Gastrocnemius medialis (tissue), 4 donors: Measurements from ENCODE around the gene IFITM10. TPM values are rescaled to one million over a fixed set of nuclear protein-coding genes. Genes with fewer than 3 reads are reported as not detected.

Experiments
- ATAC-seq, 2 donors: fragments of 150-250 bp; one replicate each; pipeline ENCODE4 v1.9.1; 2016
- DNase-seq, 2 donors: peaks; one replicate each; pipeline ENCODE4 v3.0.0-alpha.2; 2019
- H3K27ac ChIP-seq, 4 donors: fragments of 200-600 bp; sonication (generic); 1 replicate in 1 of 4; 2 replicates in 3 of 4; pipeline ENCODE4 v1.5.1; 2016 to 2018; ENCODE audit warnings: mild to moderate bottlenecking in 2 of 4, moderate library complexity in 1 of 4
- H3K27me3 ChIP-seq, 3 donors: fragments of 200-600 bp; sonication (generic) in 2 of 3; 1 replicate in 1 of 3; 2 replicates in 2 of 3; pipeline versions ENCODE4 v1.5.1 to v1.6.0; 2016 to 2019; ENCODE audit warnings: mild to moderate bottlenecking in 1 of 3, moderate library complexity in 1 of 3
- H3K36me3 ChIP-seq, 2 donors: fragments of 200-600 bp; sonication (generic) in 1 of 2; one replicate each; pipeline ENCODE4 v1.5.1; 2017 to 2018
- H3K4me1 ChIP-seq, 2 donors: fragments of 200-600 bp; sonication (generic) in 1 of 2; one replicate each; pipeline ENCODE4 v1.5.1; 2016 to 2017; ENCODE audit warnings: mild to moderate bottlenecking in 2 of 2
- H3K4me3 ChIP-seq, 4 donors: fragments of 200-600 bp; sonication (generic) in 3 of 4; 1 replicate in 1 of 4; 2 replicates in 3 of 4; pipeline ENCODE4 v1.5.1; 2016 to 2019; ENCODE audit warnings: mild to moderate bottlenecking in 2 of 4
- H3K9me3 ChIP-seq, 3 donors: fragments of 200-600 bp; sonication (generic) in 2 of 3; 1 replicate in 1 of 3; 2 replicates in 2 of 3; pipeline ENCODE4 v1.5.1; 2016 to 2019
- CTCF ChIP-seq, 5 experiments: fragments of 450-650 bp in 3 of 5; fragments of 200-600 bp in 2 of 5; sonication (generic) in 2 of 5; IDR thresholded peaks in 4 of 5; conservative IDR thresholded peaks in 1 of 5; 1 replicate in 4 of 5; 2 replicates in 1 of 5; pipeline ENCODE4 v1.5.1; 2016 to 2019; ENCODE audit warnings: antibody characterized with exemption in 5 of 5, mild to moderate bottlenecking in 3 of 5, moderate library complexity in 3 of 5
- POLR2A ChIP-seq, 2 donors: fragments of 450-650 bp; IDR thresholded peaks; one replicate each; pipeline ENCODE4 v1.6.1; 2017; ENCODE audit warnings: antibody characterized with exemption in 2 of 2, mild to moderate bottlenecking in 2 of 2, moderate library complexity in 2 of 2
- in situ Hi-C, 4 donors: fragments of 200-750 bp; cut with MboI; loops; one replicate each; pipeline versions ENCODE4 v1.15.0 to v1.8.0; 2017; ENCODE audit warnings: low sequenced_read_pairs in 4 of 4
- intact Hi-C: fragments of 100-400 bp; cut with DNase I; formaldehyde crosslinking; loops from one replicate; pipeline ENCODE4 v1.15.1; 2023; ENCODE audit warnings: low total_unique reads
- total RNA-seq, 4 donors: library from RNA; depleted of rRNA; stranded (reverse); fragments of >200 nt; gene quantifications; one replicate each; pipeline versions ENCODE4 v1.1.0 to v1.2.3, GENCODE V29; 2016

The IFITM10 gene
- total RNA-seq, 4 donors from 2014 or later, result 1.1 to 7.2 (median 4.9) TPM

GRCh38 chr11:1751999-1752906 lies 1.9 kb upstream of the IFITM10 start:
- in situ Hi-C loops, result no loop called here
- intact Hi-C loops, result no loop called here
- H3K4me3 ChIP-seq, result no peak overlapping the region
- peaks cover 63 to 81% of the 10 kb centered on the region in 2 donors for H3K4me1 ChIP-seq
- peak overlapping the region; percentile 83 to 90 (median 88) for H3K27ac ChIP-seq
- TF ChIP-seq POLR2A (IDR thresholded peaks at IDR 0.05), result no peak
- ATAC-seq (no peak), DNase-seq (no peak)
- H3K27me3 ChIP-seq, result no peaks in the 10 kb centered on the region
- no peaks in the 10 kb centered on the region for H3K9me3 ChIP-seq
- H3K36me3 ChIP-seq, result peaks cover 0 to 44% of the 10 kb centered on the region in 2 donors

GRCh38 chr11:1751531-1751921 lies 1.1 kb upstream of the IFITM10 start:
- peak; percentile 76 to 88 for DNase-seq
- H3K27ac ChIP-seq, result peak overlapping the region; percentile 83 to 90 (median 88)
- no peaks in the 10 kb centered on the region for H3K9me3 ChIP-seq
- H3K4me3 ChIP-seq, result no peak overlapping the region
- ATAC-seq, result peak; percentile 60 to 62
- in situ Hi-C loops (no loop called here), intact Hi-C loops (no loop called here)
- no peaks in the 10 kb centered on the region for H3K27me3 ChIP-seq
- H3K4me1 ChIP-seq, result peaks cover 63 to 81% of the 10 kb centered on the region in 2 donors
- peaks cover 0 to 37% of the 10 kb centered on the region in 2 donors for H3K36me3 ChIP-seq
- TF ChIP-seq CTCF (IDR thresholded peaks at IDR 0.05 in 4 of 5, conservative IDR thresholded peaks at IDR 0.05 in 1 of 5) (no peak), POLR2A (IDR thresholded peaks at IDR 0.05) (peak; percentile 30 to 57)

GRCh38 chr11:1750840-1751530 lies 590 bp upstream of the IFITM10 start:
- intact Hi-C loops (no loop called here), in situ Hi-C loops (no loop called here)
- no peak for ATAC-seq
- H3K27me3 ChIP-seq, result no peaks in the 10 kb centered on the region
- peak overlapping the region; percentile 83 to 90 (median 88) for H3K27ac ChIP-seq
- DNase-seq, result no peak
- H3K4me3 ChIP-seq, result no peak overlapping the region
- H3K4me1 ChIP-seq, result peaks cover 63 to 81% of the 10 kb centered on the region in 2 donors
- H3K36me3 ChIP-seq, result peaks cover 0 to 31% of the 10 kb centered on the region in 2 donors
- no peak for TF ChIP-seq CTCF (IDR thresholded peaks at IDR 0.05 in 4 of 5, conservative IDR thresholded peaks at IDR 0.05 in 1 of 5)
- no peak for TF ChIP-seq POLR2A (IDR thresholded peaks at IDR 0.05)
- no peaks in the 10 kb centered on the region for H3K9me3 ChIP-seq

- H3K36me3 ChIP-seq, result peaks cover 0 to 18% of the 10 kb centered on the region in 2 donors
- TF ChIP-seq CTCF (IDR thresholded peaks at IDR 0.05 in 4 of 5, conservative IDR thresholded peaks at IDR 0.05 in 1 of 5) (no peak), POLR2A (IDR thresholded peaks at IDR 0.05) (no peak)
- H3K27ac ChIP-seq, result peak overlapping the region; percentile 83 to 90 (median 88)
- H3K4me1 ChIP-seq, result peaks cover 70 to 80% of the 10 kb centered on the region in 2 donors
- H3K4me3 ChIP-seq, result peak overlapping the region in 2 of 4 donors; percentile 44 to 62
- DNase-seq (peak in 1 of 2 donors; percentile 50), ATAC-seq (peak; percentile 6 to 12)
- in situ Hi-C loops, result no loop called here
- intact Hi-C loops, result loop anchor here (2.0 to 5.0 kb wide), 2 partner anchors 13 to 182 kb away; partner anchors contain the start of gene CTSD
- no peaks in the 10 kb centered on the region for H3K9me3 ChIP-seq
- no peaks in the 10 kb centered on the region for H3K27me3 ChIP-seq
Measured at GRCh38 chr11:1749395-1750351, 722 bp downstream of the IFITM10 start.
